Measurements from ENCODE around the gene ADORA1. TPM values are rescaled to one million over a fixed set of nuclear protein-coding genes. Genes with fewer than 3 reads are reported as not detected.

The ADORA1 gene
- total and polyA plus RNA-seq, 10 of the 15 experiments (the other 5 are each of a cell fraction or from before 2014, with no cell fraction given), result not detected

DNA sequence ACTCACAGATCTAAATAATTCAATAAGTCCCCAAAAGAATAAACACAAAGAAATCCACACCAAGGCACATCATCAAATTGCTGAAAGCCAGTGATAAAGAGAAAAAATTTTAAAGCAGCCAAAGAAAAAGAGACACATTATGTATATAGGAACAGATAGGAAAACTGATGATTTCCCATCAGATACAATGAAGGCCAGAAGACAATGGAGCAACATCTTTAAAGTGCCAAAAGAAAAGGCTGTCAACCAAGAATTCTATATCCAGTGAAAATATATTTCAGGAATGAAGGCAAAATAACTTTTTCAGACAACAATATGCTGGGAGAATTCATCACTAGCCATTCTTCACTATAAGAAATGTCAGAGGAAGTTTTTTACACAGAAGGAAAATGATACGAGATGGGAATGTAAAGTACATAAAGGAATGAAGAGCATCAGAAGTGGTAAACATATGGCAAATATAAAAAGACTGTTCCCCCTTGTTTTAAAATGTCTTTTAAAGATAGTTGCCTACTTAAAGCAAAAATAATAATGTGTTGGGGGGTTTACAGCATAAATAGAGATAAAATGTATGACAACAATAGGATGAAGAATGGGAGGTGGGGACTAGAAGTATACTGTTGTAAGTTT is 32.4 kb upstream of the ADORA1 start:
- no peak overlapping the region for H3K27ac ChIP-seq (ENCODE audit: control insufficient read depth, insufficient read depth)
- H3K4me3 ChIP-seq, result no peak overlapping the region
- DNase-seq (ENCODE audit: low read depth, low spot score), result no peak
- no peak overlapping the region for H3K9ac ChIP-seq (ENCODE audit: control insufficient read depth, insufficient read depth, low read length)
- no peak for ATAC-seq
- CTCF ChIA-PET, result no interaction called here
- H3K4me1 ChIP-seq (ENCODE audit: control insufficient read depth, insufficient read depth, low read length), result no peaks in the 10 kb centered on the region
- 35% methylated on average over 1 of the region's 1 CpG for WGBS (ENCODE audit: insufficient coverage, insufficient replicate concordance, low lambda C conversion rate, missing lambda C conversion rate)
- RAD21 ChIA-PET (ENCODE audit: unreplicated experiment), result no interaction called here
- no peaks in the 10 kb centered on the region for H4K20me1 ChIP-seq (ENCODE audit: control insufficient read depth, insufficient read depth)
- intact Hi-C loops (cut with micrococcal nuclease; ENCODE audit: unreplicated experiment) (no loop called here), in situ Hi-C loops (cut with MboI) (no loop called here)
- H3K27me3 ChIP-seq (replicated peaks in 1 of 2; ENCODE audit: control insufficient read depth in 2 of 2, insufficient read depth in 2 of 2, low read length in 1 of 2), result peaks cover 0 to 2% of the 10 kb centered on the region in 2 experiments; a peak in 1 of 4 replicates
- no peak for TF ChIP-seq CBX3 (IDR thresholded peaks at IDR 0.05; ENCODE audit: borderline replicate concordance, low read depth)
- no peak for TF ChIP-seq ZBED1 (IDR thresholded peaks at IDR 0.05; ENCODE audit: borderline replicate concordance)
- TF ChIP-seq CBX5 (IDR thresholded peaks at IDR 0.05; ENCODE audit: low read depth), result peak; percentile 92
- POLR2A ChIA-PET, result no interaction called here
- no peak overlapping the region for H2AFZ ChIP-seq (ENCODE audit: control insufficient read depth, low read depth, low read length)
- FAIRE-seq, result no peak
- no TSS peak for BruUV-seq (replicated peaks)
- H3K79me2 ChIP-seq (ENCODE audit: control insufficient read depth, insufficient read depth, low read length), result no peaks in the 10 kb centered on the region
- no peak overlapping the region for H3K4me2 ChIP-seq (ENCODE audit: control insufficient read depth, insufficient read depth)
- H3K9me3 ChIP-seq (replicated peaks; ENCODE audit: control insufficient read depth, insufficient read depth, low read length), result peaks cover 2% of the 10 kb centered on the region; the same call in 1 of the 3 replicates
- H3K36me3 ChIP-seq (ENCODE audit: control insufficient read depth in 2 of 2, insufficient read depth in 2 of 2, low read length in 1 of 2), result no peaks in the 10 kb centered on the region
- SMC1A ChIA-PET (ENCODE audit: uncharacterized antibody, unreplicated experiment), result no interaction called here

DNA sequence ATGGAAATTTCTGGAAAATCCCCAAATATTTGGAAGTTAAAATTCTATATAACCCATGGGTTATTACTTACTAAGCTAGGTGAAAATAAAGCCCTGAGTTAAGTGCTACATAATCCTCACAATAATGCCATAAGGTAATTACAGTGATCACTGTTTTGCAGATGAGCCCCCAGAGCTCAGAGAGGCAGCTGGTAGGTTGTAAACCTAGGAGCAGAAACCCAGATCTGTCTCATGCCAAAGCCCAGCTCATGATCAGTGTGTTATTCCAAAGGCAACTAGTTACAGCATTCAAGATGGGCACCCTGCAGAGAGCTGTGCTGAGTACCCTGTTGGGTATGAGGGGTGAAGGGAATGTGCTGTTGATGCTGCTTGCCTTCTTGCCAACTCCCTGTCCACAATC is 31.0 kb upstream of the ADORA1 start:
- Histone ChIP-seq H3K4me2 (ENCODE audit: control insufficient read depth, insufficient read depth) (no peak overlapping the region), H3K9me3 (replicated peaks; ENCODE audit: control insufficient read depth, insufficient read depth, low read length) (peaks cover 2% of the 10 kb centered on the region; the same call in 1 of the 3 replicates), H4K20me1 (ENCODE audit: control insufficient read depth, insufficient read depth) (no peaks in the 10 kb centered on the region), H2AFZ (ENCODE audit: control insufficient read depth, low read depth, low read length) (no peak overlapping the region), H3K4me1 (ENCODE audit: control insufficient read depth, insufficient read depth, low read length) (no peaks in the 10 kb centered on the region), H3K4me3 (no peak overlapping the region), H3K36me3 (ENCODE audit: control insufficient read depth in 2 of 2, insufficient read depth in 2 of 2, low read length in 1 of 2) (no peaks in the 10 kb centered on the region), H3K27ac (ENCODE audit: control insufficient read depth, insufficient read depth) (no peak overlapping the region), H3K79me2 (ENCODE audit: control insufficient read depth, insufficient read depth, low read length) (no peaks in the 10 kb centered on the region), H3K27me3 (replicated peaks in 1 of 2; ENCODE audit: control insufficient read depth in 2 of 2, insufficient read depth in 2 of 2, low read length in 1 of 2) (no peaks in the 10 kb centered on the region; a peak in 1 of 4 replicates), H3K9ac (ENCODE audit: control insufficient read depth, insufficient read depth, low read length) (no peak overlapping the region)
- ATAC-seq (no peak), DNase-seq (ENCODE audit: low read depth, low spot score) (no peak), FAIRE-seq (no peak)
- SMC1A ChIA-PET (ENCODE audit: uncharacterized antibody, unreplicated experiment), result no interaction called here
- in situ Hi-C loops (cut with MboI) (no loop called here), intact Hi-C loops (cut with micrococcal nuclease; ENCODE audit: unreplicated experiment) (no loop called here)
- BruUV-seq (replicated peaks), result no TSS peak
- RAD21 ChIA-PET (ENCODE audit: unreplicated experiment), result no interaction called here
- CTCF ChIA-PET, result no interaction called here
- POLR2A ChIA-PET, result interaction anchor here (0.7 kb wide), 1 partner anchor 172 kb away, joined by 4 read pairs; no protein-coding TSS in a partner anchor
- no peak for TF ChIP-seq BMI1 (IDR thresholded peaks at IDR 0.05; ENCODE audit: borderline replicate concordance)
- TF ChIP-seq FOS (IDR thresholded peaks at IDR 0.05; ENCODE audit: borderline replicate concordance, extremely low read depth, insufficient read length), result no peak
- no peak for TF ChIP-seq ZBED1 (IDR thresholded peaks at IDR 0.05; ENCODE audit: borderline replicate concordance)
- TF ChIP-seq, protein P1, sequence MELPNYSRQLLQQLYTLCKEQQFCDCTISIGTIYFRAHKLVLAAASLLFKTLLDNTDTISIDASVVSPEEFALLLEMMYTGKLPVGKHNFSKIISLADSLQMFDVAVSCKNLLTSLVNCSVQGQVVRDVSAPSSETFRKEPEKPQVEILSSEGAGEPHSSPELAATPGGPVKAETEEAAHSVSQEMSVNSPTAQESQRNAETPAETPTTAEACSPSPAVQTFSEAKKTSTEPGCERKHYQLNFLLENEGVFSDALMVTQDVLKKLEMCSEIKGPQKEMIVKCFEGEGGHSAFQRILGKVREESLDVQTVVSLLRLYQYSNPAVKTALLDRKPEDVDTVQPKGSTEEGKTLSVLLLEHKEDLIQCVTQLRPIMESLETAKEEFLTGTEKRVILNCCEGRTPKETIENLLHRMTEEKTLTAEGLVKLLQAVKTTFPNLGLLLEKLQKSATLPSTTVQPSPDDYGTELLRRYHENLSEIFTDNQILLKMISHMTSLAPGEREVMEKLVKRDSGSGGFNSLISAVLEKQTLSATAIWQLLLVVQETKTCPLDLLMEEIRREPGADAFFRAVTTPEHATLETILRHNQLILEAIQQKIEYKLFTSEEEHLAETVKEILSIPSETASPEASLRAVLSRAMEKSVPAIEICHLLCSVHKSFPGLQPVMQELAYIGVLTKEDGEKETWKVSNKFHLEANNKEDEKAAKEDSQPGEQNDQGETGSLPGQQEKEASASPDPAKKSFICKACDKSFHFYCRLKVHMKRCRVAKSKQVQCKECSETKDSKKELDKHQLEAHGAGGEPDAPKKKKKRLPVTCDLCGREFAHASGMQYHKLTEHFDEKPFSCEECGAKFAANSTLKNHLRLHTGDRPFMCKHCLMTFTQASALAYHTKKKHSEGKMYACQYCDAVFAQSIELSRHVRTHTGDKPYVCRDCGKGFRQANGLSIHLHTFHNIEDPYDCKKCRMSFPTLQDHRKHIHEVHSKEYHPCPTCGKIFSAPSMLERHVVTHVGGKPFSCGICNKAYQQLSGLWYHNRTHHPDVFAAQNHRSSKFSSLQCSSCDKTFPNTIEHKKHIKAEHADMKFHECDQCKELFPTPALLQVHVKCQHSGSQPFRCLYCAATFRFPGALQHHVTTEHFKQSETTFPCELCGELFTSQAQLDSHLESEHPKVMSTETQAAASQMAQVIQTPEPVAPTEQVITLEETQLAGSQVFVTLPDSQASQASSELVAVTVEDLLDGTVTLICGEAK (IDR thresholded peaks at IDR 0.05; ENCODE audit: borderline replicate concordance), result no peak
- no peak for TF ChIP-seq RCOR1 (conservative IDR thresholded peaks at IDR 0.05; ENCODE audit: low read depth, low read length)
- TF ChIP-seq DPF2 (IDR thresholded peaks at IDR 0.05), result no peak
- no peak for TF ChIP-seq ATF3 (IDR thresholded peaks at IDR 0.05; ENCODE audit: borderline replicate concordance, extremely low read depth, low read depth, low read length)
- no peak for TF ChIP-seq SMARCA5 (IDR thresholded peaks at IDR 0.05)

All from GM12878 (cell line).